Measurements from ENCODE around the gene ERRFI1.

- no peak for TF ChIP-seq CTCF (IDR thresholded peaks at IDR 0.05; ENCODE audit: low read depth, low read length)
- no peak for TF ChIP-seq POLR2A (IDR thresholded peaks at IDR 0.05; ENCODE audit: extremely low read depth, insufficient read length)
- no peak for TF ChIP-seq MYC (IDR thresholded peaks at IDR 0.05; ENCODE audit: low read depth, low read length)
These were observed 30.7 kb downstream of the ERRFI1 start for GRCh38 chr1:7995437-7995836.

All from NB4 (cell line).